ENCODE measurements around the gene ATG16L2.
A peak's percentile ranks its signal among the peaks of the same experiment; 100 is the strongest.

The ATG16L2 gene

DNA sequence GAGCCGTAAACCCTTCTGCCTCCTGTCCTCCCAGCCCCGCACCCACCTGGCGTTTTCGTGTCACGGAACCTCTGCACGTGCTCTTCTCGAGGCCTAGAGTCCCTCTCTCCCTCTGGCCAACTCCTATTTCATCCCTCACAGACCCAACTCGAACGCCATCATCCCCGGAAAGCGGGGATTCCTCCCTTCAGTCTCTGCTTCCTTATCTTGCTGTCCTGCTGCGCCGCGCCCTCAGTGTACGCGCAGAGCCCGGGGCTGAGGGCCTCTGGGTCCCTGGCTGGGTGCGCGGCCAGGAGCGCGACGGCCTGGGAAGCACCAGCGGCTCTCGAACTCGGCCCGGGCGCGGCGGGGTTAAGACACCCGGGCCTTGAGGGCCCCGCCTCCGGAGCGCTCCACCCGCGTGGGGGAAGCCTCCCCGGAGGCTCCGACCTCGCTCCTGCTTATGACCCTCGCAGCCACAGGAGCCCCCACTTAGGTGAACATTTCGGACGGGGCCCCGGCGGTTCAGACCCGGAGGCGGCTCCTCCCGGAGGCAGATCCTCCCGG is 398 bp upstream of the ATG16L2 start (continued):
- no peak for TF ChIP-seq OSR2 (tag by site-specific recombination; IDR thresholded peaks at IDR 0.05)
- no peak for TF ChIP-seq ZNF707 (tag by site-specific recombination; IDR thresholded peaks at IDR 0.05)
- TF ChIP-seq, protein P1, sequence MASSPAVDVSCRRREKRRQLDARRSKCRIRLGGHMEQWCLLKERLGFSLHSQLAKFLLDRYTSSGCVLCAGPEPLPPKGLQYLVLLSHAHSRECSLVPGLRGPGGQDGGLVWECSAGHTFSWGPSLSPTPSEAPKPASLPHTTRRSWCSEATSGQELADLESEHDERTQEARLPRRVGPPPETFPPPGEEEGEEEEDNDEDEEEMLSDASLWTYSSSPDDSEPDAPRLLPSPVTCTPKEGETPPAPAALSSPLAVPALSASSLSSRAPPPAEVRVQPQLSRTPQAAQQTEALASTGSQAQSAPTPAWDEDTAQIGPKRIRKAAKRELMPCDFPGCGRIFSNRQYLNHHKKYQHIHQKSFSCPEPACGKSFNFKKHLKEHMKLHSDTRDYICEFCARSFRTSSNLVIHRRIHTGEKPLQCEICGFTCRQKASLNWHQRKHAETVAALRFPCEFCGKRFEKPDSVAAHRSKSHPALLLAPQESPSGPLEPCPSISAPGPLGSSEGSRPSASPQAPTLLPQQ (tag by site-specific recombination; IDR thresholded peaks at IDR 0.05): 0 out of 2 replicates have a peak, but pooled peaks have one; percentile 59
- no peak for TF ChIP-seq ZNF48 (tag by site-specific recombination; IDR thresholded peaks at IDR 0.05)
- TF ChIP-seq YY2 (tag by site-specific recombination; IDR thresholded peaks at IDR 0.05): no peak
- TF ChIP-seq, protein P2, sequence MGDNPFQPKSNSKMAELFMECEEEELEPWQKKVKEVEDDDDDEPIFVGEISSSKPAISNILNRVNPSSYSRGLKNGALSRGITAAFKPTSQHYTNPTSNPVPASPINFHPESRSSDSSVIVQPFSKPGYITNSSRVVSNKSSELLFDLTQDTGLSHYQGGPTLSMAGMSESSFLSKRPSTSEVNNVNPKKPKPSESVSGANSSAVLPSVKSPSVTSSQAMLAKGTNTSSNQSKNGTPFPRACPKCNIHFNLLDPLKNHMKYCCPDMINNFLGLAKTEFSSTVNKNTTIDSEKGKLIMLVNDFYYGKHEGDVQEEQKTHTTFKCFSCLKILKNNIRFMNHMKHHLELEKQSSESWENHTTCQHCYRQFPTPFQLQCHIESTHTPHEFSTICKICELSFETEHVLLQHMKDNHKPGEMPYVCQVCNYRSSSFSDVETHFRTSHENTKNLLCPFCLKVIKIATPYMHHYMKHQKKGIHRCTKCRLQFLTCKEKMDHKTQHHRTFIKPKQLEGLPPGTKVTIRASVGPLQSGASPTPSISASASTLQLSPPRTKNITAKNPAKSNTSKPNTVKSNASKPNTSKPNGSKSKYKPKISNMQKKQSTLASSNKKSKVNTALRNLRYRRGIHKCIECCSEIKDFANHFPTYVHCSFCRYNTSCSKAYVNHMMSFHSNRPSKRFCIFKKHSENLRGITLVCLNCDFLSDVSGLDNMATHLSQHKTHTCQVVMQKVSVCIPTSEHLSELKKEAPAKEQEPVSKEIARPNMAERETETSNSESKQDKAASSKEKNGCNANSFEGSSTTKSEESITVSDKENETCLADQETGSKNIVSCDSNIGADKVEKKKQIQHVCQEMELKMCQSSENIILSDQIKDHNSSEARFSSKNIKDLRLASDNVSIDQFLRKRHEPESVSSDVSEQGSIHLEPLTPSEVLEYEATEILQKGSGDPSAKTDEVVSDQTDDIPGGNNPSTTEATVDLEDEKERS (tag by site-specific recombination; IDR thresholded peaks at IDR 0.05): no peak
- no peak for TF ChIP-seq HOXC10 (CRISPR knock-in tag; IDR thresholded peaks at IDR 0.05)
- TF ChIP-seq ZNF621 (tag by site-specific recombination; IDR thresholded peaks at IDR 0.05): no peak
- TF ChIP-seq REPIN1 (tag by site-specific recombination; IDR thresholded peaks at IDR 0.05; ENCODE audit: low read depth): no peak
- TF ChIP-seq ZNF335 (tag by site-specific recombination; conservative IDR thresholded peaks at IDR 0.05): 0 out of 2 replicates have a peak, but pooled peaks have one; percentile 64
- TF ChIP-seq ZNF626 (tag by site-specific recombination; IDR thresholded peaks at IDR 0.05): no peak
- TF ChIP-seq, protein P3, sequence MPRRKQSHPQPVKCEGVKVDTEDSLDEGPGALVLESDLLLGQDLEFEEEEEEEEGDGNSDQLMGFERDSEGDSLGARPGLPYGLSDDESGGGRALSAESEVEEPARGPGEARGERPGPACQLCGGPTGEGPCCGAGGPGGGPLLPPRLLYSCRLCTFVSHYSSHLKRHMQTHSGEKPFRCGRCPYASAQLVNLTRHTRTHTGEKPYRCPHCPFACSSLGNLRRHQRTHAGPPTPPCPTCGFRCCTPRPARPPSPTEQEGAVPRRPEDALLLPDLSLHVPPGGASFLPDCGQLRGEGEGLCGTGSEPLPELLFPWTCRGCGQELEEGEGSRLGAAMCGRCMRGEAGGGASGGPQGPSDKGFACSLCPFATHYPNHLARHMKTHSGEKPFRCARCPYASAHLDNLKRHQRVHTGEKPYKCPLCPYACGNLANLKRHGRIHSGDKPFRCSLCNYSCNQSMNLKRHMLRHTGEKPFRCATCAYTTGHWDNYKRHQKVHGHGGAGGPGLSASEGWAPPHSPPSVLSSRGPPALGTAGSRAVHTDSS (tag by site-specific recombination; IDR thresholded peaks at IDR 0.05): no peak
- TF ChIP-seq ZNF416 (tag by site-specific recombination; IDR thresholded peaks at IDR 0.05): no peak
- TF ChIP-seq ZBTB21 (tag by site-specific recombination; IDR thresholded peaks at IDR 0.05): no peak
- TF ChIP-seq WT1 (tag by site-specific recombination; IDR thresholded peaks at IDR 0.05): peak; percentile 37; the same call in 1 of the 2 replicates
- no peak for TF ChIP-seq ZNF548 (tag by site-specific recombination; IDR thresholded peaks at IDR 0.05)
- TF ChIP-seq ZNF394 (tag by site-specific recombination; IDR thresholded peaks at IDR 0.05; ENCODE audit: borderline replicate concordance): no peak; the same call in 1 of the 2 replicates
- no peak for TF ChIP-seq ZNF658 (tag by site-specific recombination; IDR thresholded peaks at IDR 0.05)
- TF ChIP-seq, protein P4, sequence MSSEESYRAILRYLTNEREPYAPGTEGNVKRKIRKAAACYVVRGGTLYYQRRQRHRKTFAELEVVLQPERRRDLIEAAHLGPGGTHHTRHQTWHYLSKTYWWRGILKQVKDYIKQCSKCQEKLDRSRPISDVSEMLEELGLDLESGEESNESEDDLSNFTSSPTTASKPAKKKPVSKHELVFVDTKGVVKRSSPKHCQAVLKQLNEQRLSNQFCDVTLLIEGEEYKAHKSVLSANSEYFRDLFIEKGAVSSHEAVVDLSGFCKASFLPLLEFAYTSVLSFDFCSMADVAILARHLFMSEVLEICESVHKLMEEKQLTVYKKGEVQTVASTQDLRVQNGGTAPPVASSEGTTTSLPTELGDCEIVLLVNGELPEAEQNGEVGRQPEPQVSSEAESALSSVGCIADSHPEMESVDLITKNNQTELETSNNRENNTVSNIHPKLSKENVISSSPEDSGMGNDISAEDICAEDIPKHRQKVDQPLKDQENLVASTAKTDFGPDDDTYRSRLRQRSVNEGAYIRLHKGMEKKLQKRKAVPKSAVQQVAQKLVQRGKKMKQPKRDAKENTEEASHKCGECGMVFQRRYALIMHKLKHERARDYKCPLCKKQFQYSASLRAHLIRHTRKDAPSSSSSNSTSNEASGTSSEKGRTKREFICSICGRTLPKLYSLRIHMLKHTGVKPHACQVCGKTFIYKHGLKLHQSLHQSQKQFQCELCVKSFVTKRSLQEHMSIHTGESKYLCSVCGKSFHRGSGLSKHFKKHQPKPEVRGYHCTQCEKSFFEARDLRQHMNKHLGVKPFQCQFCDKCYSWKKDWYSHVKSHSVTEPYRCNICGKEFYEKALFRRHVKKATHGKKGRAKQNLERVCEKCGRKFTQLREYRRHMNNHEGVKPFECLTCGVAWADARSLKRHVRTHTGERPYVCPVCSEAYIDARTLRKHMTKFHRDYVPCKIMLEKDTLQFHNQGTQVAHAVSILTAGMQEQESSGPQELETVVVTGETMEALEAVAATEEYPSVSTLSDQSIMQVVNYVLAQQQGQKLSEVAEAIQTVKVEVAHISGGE (tag by site-specific recombination; conservative IDR thresholded peaks at IDR 0.05; ENCODE audit: low read depth): 0 out of 2 replicates have a peak, but pooled peaks have one; percentile 13
- no peak for TF ChIP-seq ZNF140 (tag by site-specific recombination; IDR thresholded peaks at IDR 0.05)
- TF ChIP-seq FEZF1 (tag by site-specific recombination; IDR thresholded peaks at IDR 0.05): no peak
- TF ChIP-seq IKZF3 (tag by site-specific recombination; IDR thresholded peaks at IDR 0.05): no peak
- 0 out of 2 replicates have a peak, but pooled peaks have one; percentile 20 for TF ChIP-seq EGR2 (tag by site-specific recombination; IDR thresholded peaks at IDR 0.05; ENCODE audit: low read depth)
- TF ChIP-seq, protein P5, sequence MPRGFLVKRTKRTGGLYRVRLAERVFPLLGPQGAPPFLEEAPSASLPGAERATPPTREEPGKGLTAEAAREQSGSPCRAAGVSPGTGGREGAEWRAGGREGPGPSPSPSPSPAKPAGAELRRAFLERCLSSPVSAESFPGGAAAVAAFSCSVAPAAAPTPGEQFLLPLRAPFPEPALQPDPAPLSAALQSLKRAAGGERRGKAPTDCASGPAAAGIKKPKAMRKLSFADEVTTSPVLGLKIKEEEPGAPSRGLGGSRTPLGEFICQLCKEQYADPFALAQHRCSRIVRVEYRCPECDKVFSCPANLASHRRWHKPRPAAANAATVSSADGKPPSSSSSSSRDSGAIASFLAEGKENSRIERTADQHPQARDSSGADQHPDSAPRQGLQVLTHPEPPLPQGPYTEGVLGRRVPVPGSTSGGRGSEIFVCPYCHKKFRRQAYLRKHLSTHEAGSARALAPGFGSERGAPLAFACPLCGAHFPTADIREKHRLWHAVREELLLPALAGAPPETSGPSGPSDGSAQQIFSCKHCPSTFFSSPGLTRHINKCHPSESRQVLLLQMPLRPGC (tag by site-specific recombination; IDR thresholded peaks at IDR 0.05): no peak
- TF ChIP-seq KLF8 (tag by site-specific recombination; IDR thresholded peaks at IDR 0.05): peak; percentile 63; the same call in 1 of the 2 replicates
- TF ChIP-seq ZNF211 (tag by site-specific recombination; IDR thresholded peaks at IDR 0.05; ENCODE audit: low read depth): no peak
- TF ChIP-seq, protein P6, sequence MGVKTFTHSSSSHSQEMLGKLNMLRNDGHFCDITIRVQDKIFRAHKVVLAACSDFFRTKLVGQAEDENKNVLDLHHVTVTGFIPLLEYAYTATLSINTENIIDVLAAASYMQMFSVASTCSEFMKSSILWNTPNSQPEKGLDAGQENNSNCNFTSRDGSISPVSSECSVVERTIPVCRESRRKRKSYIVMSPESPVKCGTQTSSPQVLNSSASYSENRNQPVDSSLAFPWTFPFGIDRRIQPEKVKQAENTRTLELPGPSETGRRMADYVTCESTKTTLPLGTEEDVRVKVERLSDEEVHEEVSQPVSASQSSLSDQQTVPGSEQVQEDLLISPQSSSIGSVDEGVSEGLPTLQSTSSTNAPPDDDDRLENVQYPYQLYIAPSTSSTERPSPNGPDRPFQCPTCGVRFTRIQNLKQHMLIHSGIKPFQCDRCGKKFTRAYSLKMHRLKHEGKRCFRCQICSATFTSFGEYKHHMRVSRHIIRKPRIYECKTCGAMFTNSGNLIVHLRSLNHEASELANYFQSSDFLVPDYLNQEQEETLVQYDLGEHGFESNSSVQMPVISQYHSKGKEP (tag by site-specific recombination; IDR thresholded peaks at IDR 0.05): no peak
- TF ChIP-seq ZNF529 (tag by site-specific recombination; IDR thresholded peaks at IDR 0.05; ENCODE audit: insufficient replicate concordance): no peak

Measured in HEK293 (cell line).